ENCODE measurements around the gene EML4.
"Not testable (repeated sequence)": the region's sequence is repeated elsewhere in the genome, so short reads cannot be mapped to it uniquely, and the experiment has no call there.

Gene EML4

DNA sequence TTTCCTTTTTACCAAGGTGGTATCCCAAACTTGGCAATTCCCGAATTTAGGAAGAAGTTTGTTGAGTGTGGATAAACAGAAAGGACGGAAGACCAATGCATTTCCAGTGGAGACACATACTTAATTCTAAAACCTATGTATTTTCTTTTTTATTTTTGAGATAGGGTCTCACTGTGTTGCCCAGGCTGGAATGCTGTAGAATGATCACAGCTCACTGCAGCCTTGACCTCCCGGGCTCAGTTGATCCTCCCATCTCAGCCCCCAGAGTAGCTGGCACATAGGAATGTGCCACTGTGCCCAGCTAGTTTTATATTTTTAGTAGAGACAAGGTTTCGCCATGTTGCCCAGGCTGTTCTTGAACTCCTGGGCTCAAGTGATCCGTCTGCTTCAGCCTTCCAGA lies 101.6 kb downstream of the EML4 start:
- no peak for DNase-seq

GRCh38 chr2:42271246-42271645 lies 102.1 kb downstream of the EML4 start:
- not testable (repeated sequence) for DNase-seq

- no peak for DNase-seq
Observed at GRCh38 chr2:42274863-42275262, 105.7 kb downstream of the EML4 start.

DNA sequence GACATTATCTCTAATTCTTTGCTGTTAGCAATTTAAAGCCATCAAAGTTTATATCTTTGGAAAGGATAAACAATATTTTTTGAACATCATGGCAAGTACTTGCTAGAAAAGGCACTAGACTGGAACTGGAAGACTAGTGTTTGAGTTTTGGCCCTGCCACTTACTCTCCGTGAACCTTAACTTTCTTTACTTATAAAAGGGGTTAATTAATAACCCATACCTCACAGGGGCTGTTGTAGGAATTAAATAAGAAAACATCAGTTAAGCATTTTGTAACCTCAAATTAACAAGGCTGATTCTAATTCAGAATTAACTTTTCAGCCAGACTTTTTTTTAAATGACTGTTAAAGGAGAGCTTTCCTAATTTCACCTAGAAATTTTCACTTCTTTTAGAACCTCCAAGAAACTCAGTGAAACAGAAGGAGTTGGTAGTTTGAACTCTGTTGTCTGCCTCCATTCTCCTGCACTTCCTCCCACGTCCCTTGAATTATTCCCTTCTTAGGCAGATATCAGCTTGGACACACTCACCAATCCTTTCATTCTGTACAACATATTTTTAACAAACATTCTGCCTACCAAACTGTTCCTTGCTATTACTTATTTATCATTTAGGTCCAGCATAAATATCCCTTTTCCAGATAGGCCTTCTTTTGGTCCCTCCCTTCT lies 112.4 kb downstream of the EML4 start:
- DNase-seq, result no peak

GRCh38 chr2:42284019-42284418 lies 114.9 kb downstream of the EML4 start:
- DNase-seq, result no peak

DNA sequence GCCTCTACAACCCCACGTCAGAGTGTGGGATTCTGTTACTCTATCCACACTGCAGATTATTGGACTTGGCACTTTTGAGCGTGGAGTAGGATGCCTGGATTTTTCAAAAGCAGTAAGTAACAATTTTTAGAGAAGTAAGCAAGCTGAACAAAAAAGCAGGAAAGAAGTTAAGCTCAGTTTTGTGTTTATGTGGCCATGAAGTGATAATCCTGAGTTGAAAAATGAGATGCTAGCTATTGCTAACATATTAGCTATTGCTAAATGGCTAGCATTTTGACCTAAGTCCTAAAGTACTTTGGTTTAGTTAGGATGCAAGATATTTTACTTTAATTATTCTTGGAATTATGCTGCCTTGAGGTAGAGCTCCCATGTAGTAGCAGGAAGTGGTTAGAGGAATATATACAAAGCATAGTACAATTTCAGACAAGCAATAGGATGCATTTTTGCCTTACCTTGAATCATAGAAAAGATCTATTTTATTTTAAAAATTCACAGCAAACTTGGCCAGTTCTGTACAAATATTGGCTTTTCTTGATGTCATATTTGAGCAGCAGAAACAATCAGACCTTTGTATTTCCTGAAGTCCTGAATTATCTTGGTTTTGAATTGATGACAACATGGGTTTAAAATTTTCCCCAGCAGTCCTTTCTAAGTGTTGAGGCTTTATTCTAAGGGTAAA lies 117.3 kb downstream of the EML4 start:
- DNase-seq, result no peak

DNA sequence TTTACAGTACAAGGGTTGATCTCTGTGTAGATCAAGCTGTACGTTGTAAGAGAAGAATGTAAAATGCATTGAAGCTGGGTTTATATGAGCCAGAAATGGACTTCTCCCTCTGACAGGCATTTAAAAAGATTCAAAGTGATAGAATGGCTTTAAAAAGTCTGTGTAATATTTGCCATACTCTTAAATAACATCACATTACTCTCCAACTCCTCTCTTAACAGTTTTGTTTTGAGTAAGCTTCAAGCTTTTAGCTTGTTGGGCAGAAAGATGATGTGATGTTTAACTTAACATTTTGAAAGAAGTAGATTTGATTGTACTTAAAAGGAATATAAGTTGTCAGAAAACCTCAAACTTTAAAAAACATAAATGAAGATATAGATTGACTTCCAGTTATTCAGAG lies 119.7 kb downstream of the EML4 start:
- DNase-seq, result no peak

DNA sequence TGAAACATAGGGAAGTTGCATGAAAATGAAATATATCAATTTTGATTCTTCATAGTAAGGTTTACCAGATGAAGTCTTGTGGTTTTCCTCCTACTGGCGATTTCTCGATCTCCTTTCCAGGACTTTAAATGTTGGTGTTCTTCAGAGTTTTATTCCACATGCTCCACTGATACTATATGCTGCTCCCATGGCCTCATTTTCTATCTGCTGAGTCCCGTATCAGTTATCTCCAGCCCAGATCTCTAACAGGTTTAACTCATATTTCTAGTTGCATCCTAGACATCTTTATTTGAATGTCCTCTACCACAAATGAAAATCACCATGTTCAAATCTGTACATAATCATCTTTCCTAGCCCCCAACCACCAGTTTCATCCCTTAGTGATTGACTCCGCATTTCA lies 120.1 kb downstream of the EML4 start:
- no peak for DNase-seq

DNA sequence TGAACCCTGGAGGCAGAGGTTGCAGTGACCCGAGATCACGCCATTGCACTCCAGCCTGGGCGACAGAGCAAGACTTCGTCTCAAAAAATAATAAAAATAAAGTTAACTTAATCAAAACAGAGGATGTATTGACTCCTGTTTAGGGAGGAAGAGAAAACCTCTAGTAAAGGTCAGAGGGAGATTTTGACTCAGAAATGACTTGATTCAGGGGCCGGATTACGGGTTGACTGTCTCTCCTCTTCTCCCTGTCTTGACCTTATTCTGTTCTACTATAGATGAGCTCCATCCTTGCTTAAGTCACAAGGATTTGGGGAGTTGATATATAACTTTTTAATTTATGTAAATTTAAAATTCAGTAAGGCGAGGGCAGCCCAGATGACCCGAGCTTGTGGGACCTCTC lies 120.9 kb downstream of the EML4 start:
- no peak for DNase-seq

DNA sequence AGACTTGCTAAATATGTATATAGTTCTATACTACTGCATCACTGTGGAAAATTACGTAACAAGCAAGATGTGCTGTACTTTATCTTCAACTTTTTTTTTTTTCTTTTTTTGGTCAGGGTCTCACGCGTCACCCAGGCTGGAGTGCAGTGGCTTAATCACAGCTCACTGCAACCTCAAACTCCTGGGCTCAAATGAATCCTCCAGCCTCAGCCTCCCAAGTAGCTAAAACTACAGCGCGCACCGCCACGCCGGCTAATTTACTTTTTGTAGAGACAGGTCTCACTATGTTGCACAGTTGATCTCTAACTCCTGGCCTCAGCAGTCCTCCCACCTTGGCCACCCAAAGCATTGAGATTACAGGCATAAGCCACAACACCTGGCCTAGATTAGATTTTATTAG lies 123.9 kb downstream of the EML4 start:
- DNase-seq, result no peak

DNA sequence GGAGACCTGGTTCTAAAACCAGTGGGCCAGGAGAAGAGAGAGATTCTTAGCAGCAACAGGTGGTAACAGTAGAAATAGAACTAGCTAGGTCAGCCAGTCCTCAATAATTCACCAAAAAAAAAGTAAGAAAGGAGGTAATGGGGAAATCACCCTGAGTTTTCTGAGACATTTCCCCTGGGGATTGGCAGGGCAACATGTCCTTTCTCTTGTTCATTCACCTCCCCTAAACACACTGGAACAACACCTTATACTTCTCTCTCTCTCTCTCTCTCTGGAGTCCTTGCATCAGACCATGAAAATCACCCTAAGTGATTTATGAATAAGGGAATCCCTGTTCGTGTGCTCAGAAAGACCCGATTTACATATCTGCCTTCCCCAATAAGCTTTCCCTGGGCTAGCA lies 127.1 kb downstream of the EML4 start:
- no peak for DNase-seq

DNA sequence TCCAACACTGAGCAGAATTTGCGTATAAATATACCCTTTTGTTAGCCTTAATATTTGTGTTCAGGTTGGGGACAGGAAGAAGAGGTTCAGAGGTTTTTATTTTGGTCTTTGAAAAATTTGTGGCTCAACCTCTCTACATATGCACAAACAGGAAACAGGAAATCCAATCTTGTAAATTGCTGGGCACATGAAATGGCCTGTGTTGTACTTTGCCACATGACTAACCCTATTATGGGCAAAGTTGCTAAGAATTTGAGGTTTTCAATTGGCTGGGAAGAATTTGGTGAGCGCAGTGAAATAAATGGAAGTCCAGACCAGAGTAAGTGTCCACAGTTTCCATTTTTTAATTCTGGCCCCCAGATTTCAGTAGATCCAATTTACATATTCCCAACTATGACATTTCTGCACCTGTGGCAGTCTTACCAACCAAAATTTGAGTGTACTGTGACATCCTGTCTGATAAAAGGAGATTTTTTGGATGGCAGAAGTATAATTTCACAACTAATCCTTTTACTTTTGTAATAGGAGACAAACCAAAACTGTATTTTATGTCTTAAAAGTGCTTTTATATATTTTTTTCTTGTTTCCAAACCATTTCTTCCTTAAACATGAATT lies 128.3 kb downstream of the EML4 start:
- no peak for DNase-seq

DNA sequence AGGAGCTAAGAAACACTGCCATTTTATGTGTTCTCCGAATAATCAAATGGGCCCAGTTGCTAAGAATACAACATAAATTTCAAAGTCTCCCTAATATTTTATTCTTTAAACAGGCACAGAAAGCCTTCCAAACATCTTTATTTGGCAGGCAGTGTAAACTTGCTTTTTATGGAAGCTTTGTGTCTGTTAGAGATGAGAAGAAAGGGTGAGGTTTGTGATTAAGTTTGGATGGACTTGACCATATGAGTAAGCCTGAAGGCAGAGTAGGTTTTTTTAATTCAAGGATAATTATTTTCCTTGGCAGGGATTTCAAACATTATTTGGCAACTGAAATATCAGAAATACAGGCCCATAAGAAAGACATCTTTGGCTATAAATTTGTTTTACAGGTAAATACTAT lies 129.0 kb downstream of the EML4 start:
- DNase-seq, result no peak

DNA sequence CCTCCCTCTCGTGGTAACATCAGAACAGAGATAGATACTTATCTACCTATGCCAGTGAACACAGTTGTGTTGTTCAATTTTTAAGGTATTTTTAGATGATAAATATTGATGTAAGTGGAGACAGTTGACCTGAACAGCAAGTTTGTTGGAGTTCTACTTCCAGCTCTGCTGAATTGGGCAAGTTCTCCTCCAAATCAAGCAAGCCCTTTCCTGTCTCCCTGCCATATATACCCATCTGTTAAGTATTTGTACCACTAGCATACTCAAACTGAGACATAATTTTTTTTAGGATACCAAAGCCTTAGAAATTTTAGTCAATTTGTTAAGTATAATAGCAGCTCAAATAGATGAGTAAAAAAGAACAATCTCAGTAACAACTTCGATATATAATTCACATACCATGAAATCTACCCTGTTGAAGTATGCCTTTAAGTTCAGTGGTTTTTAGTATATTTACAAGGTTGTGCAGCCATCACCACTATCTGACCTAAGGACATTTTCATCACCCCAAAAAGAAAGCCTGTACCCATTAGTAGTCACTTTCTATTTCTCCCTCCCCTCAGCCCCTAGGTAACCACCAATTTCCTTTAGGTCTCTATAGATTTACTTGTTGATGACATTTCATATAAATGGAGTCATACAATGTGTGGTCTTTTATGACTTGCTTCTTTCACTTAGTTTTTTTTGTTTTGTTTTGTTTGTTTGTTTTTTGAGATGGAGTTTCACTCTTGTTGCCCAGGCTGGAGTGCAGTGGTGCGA lies 130.0 kb downstream of the EML4 start:
- no peak for DNase-seq

DNA sequence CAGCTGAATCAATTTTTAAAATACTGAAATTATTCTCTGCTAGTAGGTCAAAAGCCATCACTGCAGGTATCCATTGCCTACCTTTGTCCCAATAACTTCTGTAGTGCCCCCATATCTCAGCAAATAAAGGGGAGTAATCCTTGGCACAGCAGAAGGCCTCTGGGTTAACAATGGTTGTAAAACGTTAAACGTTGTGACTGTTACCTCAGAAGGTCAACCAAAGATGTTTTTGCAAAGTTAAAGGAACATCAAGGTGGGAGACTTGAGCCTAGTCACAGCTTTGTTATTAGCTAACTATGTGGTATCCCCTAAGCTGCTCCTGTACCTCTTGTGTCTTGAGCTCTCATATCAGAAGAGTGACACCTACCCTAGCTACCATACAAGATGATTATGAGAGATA lies 131.4 kb downstream of the EML4 start:
- DNase-seq, result no peak

GRCh38 chr2:42303252-42303651 lies 134.1 kb downstream of the EML4 start:
- DNase-seq, result no peak

- no peak for DNase-seq
Observed at GRCh38 chr2:42304059-42304713, 135.0 kb downstream of the EML4 start.

- DNase-seq, result no peak
Observed at GRCh38 chr2:42307180-42307579, 138.0 kb downstream of the EML4 start.

- no peak for DNase-seq
Observed at GRCh38 chr2:42309366-42309765, 140.2 kb downstream of the EML4 start.

- no peak for DNase-seq
Observed at GRCh38 chr2:42310007-42310515, 140.9 kb downstream of the EML4 start.

- no peak for DNase-seq
Observed at GRCh38 chr2:42312106-42312505, 143.0 kb downstream of the EML4 start.

- no peak for DNase-seq
Observed at GRCh38 chr2:42314892-42315468, 145.8 kb downstream of the EML4 start.
